A549 (cell line): ENCODE results near the gene TSHZ2.

Experiments used
- EP300 ChIP-seq, 2 experiments: fragments of >200 bp; sonication (Bioruptor Twin); formaldehyde crosslinking; IDR thresholded peaks; 2 replicates in 1 of 2; 3 replicates in 1 of 2; pipeline ENCODE4 v1.6.1; 2016 to 2017
- HOXB5 ChIP-seq: fragments of 250-450 bp; sonication (Bioruptor Pico); IDR thresholded peaks from 2 replicates; pipeline ENCODE4 v1.5.0; 2020; ENCODE audit warnings: mild to moderate bottlenecking, moderate library complexity
- JUN ChIP-seq, 2 experiments: fragments of >200 bp; sonication (Bioruptor Twin); formaldehyde crosslinking; IDR thresholded peaks; 2 replicates in 1 of 2; 3 replicates in 1 of 2; pipeline ENCODE4 v1.6.1; 2016 to 2017
- JUNB ChIP-seq: fragments of >200 bp; sonication (Bioruptor Twin); formaldehyde crosslinking; IDR thresholded peaks from 2 replicates; pipeline ENCODE4 v1.6.1; 2016
- POLR2A ChIP-seq: IDR thresholded peaks from 2 replicates; pipeline ENCODE4 v1.6.1; 2012; ENCODE audit warnings: mild to moderate bottlenecking, low read length
- RNF2 ChIP-seq: fragments of 200-600 bp; sonication (generic); IDR thresholded peaks from 2 replicates; pipeline ENCODE4 v1.6.1; 2016; ENCODE audit warnings: low read depth, mild to moderate bottlenecking, antibody characterized with exemption, moderate library complexity, borderline replicate concordance
- TF ChIP-seq, protein P1 (sequence below): fragments of >200 bp; sonication (Bioruptor Twin); formaldehyde crosslinking; IDR thresholded peaks from 3 replicates; pipeline ENCODE4 v1.5.1; 2016
- TF ChIP-seq, protein P2 (sequence below): fragments of 200-600 bp; sonication (generic); IDR thresholded peaks from 2 replicates; pipeline ENCODE4 v1.6.1; 2016; ENCODE audit warnings: antibody characterized with exemption, mild to moderate bottlenecking, moderate library complexity

DNA sequence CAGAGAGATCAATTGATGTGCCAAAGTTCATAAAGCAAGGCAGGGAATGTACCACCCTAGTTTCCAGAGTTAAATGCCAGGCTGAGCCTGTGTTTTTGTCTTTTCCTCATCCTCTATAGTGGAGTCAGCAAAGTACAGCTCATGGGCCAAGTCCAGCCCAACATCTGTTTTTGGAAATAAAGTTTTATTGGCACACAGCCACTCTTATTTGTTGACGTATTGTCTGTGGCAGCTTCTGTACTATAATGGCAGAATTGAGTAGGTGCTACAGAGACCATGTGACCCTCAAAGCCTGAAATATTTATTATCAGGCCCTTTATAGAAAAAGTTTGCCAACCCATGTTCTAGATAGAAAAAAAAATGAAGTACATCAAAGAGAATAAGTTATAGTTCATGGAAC is 187.0 kb downstream of the TSHZ2 start:
- TF ChIP-seq POLR2A, result no peak
- TF ChIP-seq, protein P1, sequence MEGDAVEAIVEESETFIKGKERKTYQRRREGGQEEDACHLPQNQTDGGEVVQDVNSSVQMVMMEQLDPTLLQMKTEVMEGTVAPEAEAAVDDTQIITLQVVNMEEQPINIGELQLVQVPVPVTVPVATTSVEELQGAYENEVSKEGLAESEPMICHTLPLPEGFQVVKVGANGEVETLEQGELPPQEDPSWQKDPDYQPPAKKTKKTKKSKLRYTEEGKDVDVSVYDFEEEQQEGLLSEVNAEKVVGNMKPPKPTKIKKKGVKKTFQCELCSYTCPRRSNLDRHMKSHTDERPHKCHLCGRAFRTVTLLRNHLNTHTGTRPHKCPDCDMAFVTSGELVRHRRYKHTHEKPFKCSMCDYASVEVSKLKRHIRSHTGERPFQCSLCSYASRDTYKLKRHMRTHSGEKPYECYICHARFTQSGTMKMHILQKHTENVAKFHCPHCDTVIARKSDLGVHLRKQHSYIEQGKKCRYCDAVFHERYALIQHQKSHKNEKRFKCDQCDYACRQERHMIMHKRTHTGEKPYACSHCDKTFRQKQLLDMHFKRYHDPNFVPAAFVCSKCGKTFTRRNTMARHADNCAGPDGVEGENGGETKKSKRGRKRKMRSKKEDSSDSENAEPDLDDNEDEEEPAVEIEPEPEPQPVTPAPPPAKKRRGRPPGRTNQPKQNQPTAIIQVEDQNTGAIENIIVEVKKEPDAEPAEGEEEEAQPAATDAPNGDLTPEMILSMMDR, result no peak
- TF ChIP-seq JUNB, result no peak
- TF ChIP-seq, protein P2, sequence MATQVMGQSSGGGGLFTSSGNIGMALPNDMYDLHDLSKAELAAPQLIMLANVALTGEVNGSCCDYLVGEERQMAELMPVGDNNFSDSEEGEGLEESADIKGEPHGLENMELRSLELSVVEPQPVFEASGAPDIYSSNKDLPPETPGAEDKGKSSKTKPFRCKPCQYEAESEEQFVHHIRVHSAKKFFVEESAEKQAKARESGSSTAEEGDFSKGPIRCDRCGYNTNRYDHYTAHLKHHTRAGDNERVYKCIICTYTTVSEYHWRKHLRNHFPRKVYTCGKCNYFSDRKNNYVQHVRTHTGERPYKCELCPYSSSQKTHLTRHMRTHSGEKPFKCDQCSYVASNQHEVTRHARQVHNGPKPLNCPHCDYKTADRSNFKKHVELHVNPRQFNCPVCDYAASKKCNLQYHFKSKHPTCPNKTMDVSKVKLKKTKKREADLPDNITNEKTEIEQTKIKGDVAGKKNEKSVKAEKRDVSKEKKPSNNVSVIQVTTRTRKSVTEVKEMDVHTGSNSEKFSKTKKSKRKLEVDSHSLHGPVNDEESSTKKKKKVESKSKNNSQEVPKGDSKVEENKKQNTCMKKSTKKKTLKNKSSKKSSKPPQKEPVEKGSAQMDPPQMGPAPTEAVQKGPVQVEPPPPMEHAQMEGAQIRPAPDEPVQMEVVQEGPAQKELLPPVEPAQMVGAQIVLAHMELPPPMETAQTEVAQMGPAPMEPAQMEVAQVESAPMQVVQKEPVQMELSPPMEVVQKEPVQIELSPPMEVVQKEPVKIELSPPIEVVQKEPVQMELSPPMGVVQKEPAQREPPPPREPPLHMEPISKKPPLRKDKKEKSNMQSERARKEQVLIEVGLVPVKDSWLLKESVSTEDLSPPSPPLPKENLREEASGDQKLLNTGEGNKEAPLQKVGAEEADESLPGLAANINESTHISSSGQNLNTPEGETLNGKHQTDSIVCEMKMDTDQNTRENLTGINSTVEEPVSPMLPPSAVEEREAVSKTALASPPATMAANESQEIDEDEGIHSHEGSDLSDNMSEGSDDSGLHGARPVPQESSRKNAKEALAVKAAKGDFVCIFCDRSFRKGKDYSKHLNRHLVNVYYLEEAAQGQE, result no peak
- no peak for TF ChIP-seq EP300 (IDR thresholded peaks at IDR 0.05)
- TF ChIP-seq RNF2, result no peak
- no peak for TF ChIP-seq JUN (IDR thresholded peaks at IDR 0.05)
- TF ChIP-seq HOXB5 (CRISPR knock-in tag), result no peak
